ENCODE measurements around the gene KISS1.
A peak's percentile ranks its signal among the peaks of the same experiment; 100 is the strongest.

KISS1 gene

DNA sequence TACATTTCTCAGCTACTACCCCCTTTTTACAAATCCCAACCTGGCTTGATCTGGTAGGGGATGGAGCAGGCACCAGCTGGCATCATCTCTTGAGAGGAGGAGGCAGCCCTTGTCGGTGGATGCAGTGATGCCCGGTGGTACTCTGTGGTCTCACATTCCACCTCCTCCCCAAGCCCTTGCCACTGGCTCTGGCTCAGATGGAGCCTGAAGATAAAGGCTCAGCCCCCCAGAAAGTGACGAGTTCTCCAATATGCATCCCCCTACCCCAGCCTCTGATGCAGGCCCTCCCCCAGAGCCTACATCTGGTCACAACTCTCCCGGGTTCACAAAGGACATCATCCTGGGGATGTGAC lies 21.3 kb upstream of the KISS1 start:
- no peak for DNase-seq

DNA sequence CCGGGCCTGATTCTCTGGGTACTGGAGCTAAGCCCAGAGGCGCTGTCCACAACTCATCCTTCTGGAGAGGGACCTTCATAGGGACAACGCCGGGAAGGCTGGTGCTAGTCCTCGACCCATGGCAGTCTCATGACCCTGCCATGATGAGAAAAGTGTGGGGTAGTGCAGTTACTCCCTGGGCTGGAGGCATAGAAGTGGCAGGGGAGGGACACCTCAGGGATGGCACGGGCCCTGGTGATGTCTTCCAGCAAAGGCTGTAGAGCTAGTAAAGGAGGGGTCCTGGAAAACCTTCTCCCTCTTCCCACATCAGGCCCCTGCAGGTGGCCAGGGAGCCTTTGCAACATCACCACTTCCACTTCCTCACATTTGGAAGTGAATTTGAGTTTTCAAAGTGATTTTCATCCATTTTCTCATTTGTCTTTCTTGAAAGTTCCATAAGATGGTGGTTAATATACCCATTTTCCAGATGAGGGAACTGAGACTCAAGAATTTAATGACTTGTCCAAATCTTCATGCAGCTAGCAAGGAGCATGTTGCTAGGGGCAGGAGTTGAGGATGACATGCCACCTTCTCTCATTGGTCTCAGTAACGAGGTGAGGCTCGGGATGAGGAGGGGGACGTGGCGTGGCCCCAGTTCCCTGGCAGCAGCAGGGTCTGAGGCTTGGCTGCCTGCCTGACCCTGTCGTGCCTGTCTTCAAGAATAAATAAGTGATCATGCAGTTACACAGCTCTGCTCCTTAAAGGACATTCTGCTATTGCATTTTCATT lies 20.8 kb upstream of the KISS1 start:
- no peak for DNase-seq

DNA sequence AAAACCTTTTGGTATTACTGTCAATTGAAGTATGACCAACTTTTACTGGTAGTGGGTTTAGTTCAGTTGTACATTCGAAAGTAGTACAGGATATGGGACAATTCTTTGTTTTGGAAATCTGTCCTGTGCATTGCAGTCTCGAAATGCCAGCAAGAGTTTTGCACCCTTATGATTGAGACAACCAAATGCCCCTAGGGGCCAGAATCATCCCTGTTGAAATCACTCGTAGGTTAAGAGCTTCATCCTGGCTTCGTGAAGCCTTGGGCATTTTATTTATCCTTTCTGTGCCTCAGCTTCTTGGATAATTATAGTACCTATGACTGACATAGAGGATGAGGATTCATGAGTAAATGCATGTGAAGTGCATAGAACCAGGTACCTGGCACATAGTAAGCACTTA lies 19.9 kb upstream of the KISS1 start:
- no peak for DNase-seq

DNA sequence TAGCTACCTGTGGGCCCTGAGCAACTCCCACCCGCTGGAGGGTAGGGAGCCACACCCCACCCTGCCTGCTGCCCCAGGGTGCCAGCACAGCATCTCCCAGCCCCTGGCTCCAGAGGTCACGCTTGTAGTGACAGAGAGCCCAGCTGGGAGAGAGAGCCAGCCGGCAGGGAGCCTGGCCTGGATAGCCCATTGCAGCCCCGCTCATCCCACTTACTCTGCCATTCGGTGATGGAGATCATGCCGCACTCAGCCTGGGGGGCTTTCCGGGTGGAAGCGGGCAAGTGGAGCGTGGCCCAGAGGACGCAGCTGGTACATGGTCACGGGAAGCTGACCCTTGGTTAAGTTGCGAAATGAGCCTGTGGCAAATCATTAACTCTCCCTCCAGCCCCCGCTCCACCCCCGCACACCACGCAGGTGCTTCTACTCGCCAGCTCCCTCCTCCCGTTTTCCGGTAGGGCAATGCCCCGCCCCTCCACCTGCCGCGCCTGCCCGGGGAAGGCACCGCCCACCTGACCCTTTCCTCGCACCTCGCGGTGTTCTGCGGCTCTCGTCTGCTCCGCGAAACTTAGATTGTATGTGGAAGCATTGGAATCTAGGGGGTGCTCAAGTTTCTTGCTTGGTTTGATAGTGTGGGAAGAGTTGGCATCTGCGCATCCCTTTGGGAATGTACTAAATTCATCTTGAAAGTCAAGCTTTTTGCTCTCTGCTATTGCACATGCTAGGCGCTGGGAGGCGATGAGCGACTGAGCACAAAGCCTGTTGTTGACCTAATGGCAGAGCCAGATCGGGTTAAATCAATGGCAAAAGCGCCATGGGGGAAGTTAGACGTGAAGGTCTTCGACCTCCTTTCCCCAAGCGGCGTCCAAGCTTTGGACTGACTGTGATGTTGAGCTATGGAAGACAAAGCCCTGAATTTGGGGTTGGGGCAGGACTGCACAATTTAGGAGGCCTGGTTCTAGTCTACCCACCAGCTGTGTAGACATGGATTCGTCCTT lies 17.7 kb upstream of the KISS1 start, which contains the start of gene GOLT1A:
Gene GOLT1A, minus strand, starts transcription at position 321 of the 995 bp plus-strand sequence. Its CDS starts 82 bp downstream, at position 239.
- peak; percentile 63 for DNase-seq

DNA sequence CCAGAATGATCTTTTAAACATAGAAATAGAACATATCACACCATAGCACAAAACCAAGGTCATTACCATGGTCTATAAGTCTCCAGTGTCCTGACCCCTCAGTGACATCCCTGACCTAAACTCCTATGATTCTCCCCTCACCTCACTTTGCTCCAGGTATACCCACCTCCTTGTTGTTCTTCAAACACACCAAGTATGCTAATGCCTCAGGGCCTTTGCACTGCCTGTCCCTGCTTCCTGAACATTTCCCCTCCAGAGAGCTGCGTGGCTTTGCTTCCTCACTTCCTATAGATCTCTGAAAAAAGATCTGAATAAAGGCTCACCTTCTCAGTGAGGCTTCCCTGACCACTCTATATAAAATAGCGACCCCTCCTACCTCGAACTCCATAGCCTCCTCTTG lies 16.4 kb upstream of the KISS1 start:
- no peak for DNase-seq

DNA sequence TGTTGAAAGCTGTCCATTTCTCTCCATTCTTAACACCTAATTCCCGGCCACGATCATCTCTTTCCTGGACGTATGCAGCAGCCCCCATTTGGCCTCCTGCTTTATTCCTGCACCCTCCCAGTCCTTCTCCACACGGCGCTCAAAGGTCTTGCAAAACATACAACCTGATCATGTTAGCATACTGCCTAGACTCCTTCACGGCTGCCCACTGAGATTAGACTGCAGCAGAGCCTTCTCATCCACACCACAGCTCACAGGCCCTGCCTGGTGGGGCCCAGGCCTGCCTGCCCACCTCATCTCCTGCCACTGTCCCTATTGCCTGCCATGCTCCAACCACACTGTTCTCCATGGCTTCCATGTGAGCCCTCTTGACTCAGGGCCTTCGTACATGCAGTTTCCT lies 14.8 kb upstream of the KISS1 start:
- no peak for DNase-seq

DNA sequence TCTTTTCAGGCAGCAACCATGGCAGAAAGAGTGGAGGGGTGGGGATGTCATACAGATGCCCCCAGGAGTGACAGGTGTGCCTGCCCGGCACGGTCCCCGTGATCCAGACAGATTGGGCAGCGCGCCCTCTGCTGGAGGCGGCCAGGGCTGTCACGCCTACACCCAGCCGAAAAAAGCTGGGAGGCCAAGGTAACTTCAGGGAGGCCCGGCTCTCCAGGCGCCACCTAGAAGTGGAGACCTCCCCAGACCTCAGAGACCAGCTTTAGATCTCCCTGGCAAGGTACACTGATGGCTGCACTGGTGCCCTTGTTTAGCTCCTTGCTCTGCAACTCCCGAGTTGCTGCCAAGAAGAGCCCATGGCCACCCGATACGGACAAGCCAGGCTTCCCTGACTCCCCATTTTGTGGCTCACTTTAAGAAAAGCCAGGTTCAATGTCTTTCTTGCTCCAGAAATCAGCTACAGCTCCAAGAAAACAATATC lies 10.9 kb upstream of the KISS1 start:
- DNase-seq = peak; percentile 46

DNA sequence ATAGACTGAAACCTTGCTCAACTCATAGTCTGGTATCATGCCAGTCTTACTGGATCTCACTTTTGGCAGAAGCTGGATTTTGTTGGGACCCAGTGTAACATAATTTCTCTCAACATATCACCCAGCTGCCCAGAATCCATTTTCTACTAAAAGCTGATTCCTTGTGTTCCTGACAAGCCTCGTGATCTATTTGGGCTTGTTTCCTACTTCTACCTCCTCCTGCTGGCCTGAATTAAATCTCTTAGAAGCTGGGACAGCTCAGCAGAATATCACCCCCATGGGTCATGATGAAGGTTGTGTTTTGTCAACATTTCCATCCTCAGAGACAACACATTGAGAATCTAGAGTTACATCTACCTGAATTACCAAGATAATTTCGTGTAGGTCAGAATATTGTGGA lies 9.8 kb upstream of the KISS1 start:
- DNase-seq = no peak

DNA sequence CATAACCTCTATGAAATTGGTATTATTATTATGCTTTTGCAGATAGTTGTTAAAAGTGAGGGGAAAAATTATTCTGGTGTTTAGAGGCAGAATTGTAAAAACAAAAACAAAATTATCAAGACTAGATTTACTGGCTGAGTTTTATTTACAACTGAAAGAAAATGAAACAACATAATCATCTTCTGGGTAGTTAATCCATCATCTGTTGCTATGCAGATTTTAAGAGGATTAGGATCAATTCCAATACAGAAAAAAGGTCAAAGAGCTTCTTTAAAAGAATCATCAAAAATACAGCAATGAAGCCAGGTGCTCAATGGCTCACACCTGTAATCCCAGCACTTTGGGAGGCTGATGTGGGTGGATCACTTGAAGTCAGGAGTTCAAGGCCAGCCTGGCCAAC lies 9.2 kb upstream of the KISS1 start:
- DNase-seq = no peak

DNA sequence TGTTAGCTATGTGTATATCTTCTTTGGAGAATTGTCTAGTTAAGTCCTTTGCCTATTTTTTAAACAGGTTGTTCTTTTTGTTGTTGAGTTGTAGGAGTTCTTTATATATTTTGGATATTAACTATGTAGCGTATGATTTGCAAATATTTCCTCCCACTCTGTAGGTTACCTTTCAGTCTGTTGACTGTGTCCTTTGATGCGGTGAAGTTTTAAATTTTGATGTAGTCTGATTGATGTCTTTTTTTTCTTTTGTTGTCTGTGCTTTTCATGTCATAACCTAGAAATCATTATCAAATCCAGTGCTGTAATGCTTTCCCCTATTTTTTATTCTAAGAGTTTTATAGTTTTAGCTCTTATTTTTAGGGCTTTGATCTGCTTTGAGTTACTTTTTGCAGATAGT lies 8.7 kb upstream of the KISS1 start:
- no peak for DNase-seq

DNA sequence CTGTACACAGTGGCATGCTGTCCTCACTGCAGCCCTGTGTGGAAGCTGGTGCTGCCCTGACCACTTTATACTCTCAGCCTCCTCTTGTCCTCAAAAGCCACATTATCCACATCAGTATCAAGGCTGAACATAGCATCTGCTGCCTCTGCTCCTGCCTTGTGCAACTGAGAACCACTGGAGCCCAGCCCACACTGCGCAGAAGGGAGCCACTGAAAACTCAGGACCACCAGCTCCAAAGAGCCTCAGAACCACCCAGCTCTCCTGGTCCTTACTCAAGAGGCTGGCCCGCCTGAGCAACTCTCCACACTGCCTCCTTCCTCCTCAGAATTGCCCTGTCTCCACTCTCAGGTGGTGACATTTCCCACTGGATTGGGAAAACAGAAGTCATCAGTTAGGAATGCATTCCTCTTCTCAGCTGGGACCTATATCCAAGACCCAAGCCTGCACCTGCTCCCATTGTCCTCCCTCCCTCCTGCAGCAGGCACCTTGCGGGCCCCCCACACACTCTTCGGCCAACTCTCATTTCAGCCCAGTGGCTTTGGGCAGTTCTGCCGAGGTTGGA lies 7.0 kb upstream of the KISS1 start:
- no peak for DNase-seq

DNA sequence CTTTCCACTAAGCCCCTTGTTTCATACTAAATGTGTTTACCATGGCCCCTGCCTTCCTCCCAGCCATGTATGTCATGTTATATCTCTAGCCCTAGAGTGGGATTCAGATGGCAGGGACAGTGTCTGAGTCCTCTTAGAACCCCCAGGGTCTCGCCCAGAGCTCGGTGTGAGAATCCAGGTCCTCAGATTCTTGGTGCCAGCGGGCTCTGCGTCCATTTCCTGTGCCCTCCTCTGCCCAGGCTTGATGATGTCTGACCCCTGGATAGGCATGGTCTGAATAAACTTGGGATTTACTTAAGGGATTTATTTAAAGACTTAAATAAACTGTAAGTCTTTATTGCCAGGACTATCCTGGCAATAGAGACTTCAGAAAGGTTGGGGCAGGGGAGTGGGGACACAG lies 6.2 kb upstream of the KISS1 start:
- no peak for DNase-seq

DNA sequence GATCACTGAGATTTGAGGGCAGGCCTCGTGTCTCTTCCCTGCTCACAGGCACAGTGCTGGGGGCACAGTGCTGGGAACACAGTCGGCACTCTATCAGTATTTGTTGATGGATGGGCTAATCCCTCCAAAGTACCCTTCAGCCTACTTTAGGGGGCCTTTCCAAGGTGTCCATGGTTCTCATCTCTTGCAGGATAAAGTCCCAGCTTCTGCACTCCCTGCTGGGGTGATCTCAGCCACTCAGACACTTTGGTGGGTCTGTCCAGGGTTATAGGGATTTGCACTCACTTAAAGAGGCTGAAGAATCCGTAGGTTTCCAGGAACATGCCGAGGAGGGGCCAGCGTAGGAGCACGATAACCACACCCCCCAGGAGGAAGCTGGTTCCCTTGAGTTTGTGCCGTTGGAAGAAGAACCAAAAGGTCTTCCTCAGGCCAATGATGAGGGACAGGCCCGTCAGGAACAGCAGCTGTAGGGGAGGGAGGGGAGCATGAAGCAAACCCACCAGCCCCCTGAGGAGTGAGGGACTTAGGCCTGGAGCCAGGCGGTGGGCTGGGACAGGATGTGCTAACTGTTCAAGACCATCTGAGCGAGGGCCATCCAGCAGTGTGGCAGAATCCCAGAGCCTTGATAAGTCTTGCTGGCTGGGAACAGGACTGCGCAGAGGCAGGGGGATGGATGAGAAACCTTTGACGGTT lies 5.2 kb upstream of the KISS1 start:
- no peak for DNase-seq

DNA sequence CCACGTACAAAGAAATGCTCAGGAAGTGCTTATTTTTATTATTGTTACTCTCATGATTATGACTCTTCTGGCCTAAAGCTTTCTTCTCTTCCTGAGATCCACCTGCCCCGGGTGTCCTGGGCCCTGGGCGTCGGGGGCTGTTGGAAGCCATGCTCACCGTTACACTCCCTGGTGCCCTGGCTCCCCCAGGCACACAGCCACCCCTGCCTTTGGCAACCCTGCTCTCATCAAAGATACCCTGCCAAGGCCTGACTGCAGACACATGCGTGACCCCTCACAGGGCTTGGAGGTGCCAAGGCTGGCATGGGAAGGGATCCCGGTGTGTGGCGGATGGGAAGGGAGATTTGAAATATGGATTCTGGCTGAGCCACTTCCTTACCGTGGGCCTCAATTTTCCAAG lies 3.3 kb upstream of the KISS1 start:
- DNase-seq = no peak

DNA sequence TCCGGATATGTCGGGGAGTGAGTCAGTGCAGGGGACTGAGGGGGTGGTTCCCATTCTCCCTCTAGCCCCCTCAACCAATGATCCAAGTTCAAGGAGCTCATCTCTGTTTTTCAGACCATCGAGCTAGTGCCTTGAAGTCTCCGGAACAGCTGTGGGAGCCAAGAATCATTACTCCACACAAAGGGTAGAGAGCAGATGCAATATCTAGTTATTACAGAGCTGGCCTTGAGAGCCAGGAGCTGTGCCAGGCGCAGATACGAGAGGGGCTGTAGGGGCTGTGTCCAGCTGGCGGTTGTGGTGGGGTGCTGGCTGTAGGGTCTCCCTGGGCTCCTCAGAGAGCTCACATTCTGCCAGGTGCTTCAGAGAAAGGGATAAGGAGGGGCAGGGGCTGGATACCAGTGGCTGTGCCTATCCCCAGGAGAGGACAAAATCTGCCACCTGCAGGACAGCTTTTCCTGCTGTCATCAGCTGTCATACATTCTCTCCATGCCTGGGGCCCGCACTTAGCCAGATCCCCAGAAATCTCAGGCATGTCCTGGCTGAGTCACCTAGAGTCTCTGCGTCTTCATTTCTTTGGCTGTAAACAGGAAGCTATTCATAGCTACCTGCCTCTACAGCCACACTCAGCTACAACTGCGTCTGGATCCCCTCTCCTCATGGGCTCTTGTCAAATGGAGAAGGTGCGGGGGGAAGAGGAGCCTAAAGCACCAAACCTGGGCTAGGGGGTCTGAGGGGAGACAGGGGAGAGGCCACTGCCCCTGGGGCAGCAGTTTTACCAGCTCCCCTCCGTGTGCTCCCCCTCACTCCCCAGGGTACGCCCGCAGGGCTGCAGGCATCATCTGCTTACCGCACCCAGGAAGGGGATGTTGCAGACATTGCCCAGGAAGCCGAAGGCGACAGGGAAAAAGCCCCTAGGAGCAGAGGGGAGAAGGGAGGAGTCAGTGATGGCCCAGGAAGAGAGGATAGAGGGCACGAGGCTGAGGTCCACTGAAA lies 2.4 kb upstream of the KISS1 start:
- no peak for DNase-seq

DNA sequence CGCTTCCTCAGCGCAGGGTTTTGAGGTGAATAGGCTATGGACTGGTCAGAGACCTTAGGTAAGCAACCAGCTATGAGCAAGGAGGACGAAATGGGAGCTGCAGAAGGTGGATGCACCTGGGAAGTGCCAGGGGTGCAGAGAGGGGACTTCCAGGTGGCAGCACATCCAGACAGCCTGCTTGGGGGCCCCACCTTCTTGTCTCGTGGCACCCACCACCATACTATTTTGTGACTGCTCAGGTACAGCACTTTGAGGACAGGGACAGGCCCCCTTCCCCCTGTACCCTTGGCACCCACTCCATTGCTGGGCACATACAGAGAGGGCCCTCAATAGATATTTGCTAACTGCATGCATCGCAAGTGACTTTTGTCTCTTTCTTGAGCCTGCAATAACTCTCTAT lies 777 bp upstream of the KISS1 start:
- DNase-seq = no peak

DNA sequence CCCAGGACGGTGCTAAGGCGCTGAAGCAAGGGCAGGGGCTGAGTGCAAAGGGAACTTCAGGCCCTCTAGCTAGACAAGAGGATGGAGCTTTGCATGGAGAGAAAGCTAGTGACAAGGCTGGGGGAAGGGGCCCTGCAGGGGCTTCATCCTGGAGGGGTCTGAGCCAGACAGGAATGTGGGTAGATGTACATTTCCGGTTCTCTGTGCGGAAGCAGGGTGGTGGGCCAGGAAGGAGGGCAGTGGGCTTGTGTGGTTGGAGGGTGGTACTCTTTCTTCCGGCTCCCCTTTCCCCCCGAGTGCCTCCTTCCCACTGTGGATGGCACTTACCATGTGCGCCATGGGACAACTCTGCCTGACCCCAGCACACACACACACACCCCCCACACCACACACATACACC lies 1.5 kb downstream of the KISS1 start:
- DNase-seq = no peak

DNA sequence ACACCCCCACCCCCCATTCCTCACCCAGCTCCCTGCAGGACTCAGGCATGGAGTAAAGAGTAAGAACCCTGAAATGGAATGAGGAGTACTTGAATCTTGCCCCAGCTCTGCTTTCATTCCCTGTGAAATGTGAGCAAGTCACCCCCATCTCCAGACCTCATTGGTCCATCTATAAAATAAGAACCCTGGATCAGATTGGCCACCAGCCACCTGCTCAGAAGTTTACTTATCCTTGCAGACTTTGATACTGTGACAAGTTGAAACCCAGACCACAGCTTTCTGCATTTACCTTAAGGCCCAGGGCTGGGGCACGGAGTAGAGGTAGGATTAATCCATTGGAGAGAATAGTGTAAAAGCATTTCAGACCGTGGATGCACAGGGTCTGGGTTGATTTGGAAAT lies 2.2 kb downstream of the KISS1 start:
- DNase-seq = no peak

DNA sequence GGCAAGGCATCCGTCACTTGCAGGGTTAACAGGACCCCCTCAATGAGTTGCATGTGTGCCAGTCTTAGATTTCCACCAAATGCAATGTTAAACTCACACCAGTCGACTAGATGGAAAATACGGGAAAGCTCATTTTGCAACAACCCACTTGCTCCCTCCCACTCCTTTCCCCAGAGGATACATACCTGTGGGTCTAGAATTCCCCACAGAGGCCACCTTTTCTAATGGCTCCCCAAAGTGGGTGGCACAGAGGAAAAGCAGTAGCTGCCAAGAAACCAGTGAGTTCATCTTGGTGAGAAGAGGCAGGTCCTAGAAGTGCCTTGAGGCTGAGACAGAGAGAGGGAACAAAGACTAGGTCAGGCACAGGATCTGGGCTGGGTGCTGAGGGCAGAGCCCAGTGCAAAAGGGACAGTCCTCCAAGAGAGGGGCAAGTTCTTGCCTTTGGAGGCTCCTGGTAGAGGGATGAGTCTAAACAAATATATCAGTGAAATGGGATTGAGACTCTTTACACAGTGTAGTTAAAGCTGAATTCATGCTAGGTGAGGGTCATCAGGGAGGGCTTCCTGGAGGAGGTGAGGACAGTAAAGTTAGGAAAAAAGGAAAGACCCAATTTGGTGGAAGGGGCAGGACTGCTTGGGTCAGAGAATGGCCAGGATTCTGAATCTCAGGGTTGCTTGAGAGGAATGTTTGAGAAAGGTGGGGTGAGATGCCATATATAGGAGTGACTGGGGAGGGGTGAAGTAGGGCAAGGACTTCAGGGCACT lies 3.5 kb downstream of the KISS1 start:
- no peak for DNase-seq

DNA sequence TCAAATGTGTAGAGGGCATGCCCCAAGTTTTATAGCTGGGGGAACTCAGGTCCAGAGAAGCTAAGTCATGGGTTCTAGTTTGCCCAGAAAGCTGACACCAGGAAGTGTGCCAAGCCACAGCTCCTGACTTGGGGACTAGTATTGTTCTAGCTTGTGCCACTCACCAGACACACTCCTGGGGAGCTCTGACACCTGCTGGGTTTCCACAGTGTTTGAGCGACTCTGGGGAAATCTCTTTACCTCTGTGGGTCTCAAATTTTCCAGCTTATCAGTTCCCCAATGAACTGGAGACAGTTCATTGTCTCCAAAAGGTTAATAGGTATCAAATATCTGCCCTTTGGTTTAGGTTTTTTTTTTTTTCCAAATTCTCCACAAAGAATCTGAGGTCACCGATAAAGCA lies 4.2 kb downstream of the KISS1 start:
- no peak for DNase-seq

DNA sequence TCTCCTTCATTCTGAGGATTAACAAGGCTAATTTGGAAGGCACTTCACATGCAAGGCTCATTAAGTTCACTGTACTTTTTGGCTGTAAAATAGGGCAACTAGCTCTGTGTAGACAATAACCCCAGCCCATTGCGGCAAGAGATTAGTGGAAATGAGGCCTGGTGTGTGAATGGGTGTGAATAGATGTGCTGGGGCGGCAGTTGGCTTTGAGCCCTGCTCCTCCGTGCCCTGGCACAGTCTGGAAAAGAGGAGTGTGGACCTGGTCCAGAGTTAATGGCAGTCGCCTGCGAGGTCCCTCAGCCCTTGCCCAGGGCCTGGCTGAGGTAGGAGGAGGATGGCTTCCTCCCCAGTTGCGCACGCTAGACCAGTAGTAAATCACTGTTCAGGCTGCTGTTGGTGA lies 4.8 kb downstream of the KISS1 start:
- no peak for DNase-seq
